Measurements from ENCODE around the gene C19orf53. TPM values are rescaled to one million over a fixed set of nuclear protein-coding genes. Genes with fewer than 3 reads are reported as not detected.

The C19orf53 gene
- total and polyA plus RNA-seq, 2 donors (not counting 1 experiment from before 2014, with no cell fraction given): 58.8 to 146 TPM

GRCh38 chr19:13812544-13812943 lies 38.3 kb downstream of the C19orf53 start:
- H3K36me3 ChIP-seq (ENCODE audit: control insufficient read depth, insufficient read depth, low read length): peaks cover 24% of the 10 kb centered on the region
- no peak overlapping the region for H2AFZ ChIP-seq (ENCODE audit: low read length)
- no peaks in the 10 kb centered on the region for H3K27me3 ChIP-seq (ENCODE audit: control insufficient read depth, insufficient read depth, low read length)
- no peaks in the 10 kb centered on the region for H3K4me1 ChIP-seq (ENCODE audit: control insufficient read depth, extremely low read depth, insufficient read depth, low read length)
- H3K9ac ChIP-seq (ENCODE audit: insufficient read depth, low read length): no peak overlapping the region
- no peak for DNase-seq (ENCODE audit: low read depth in 2 of 2)
- no peaks in the 10 kb centered on the region for H3K79me2 ChIP-seq (ENCODE audit: control insufficient read depth, insufficient read depth, low read length)
- TF ChIP-seq EZH2 (IDR thresholded peaks at IDR 0.05; ENCODE audit: low read length, missing control alignments): no peak
- no peak for TF ChIP-seq CTCF (conservative IDR thresholded peaks at IDR 0.05 in 1 of 2, IDR thresholded peaks at IDR 0.05 in 1 of 2; ENCODE audit: low read depth in 1 of 2, low read length in 2 of 2)
- H3K9me3 ChIP-seq (ENCODE audit: control insufficient read depth, insufficient read depth, low read depth, low read length): no peaks in the 10 kb centered on the region
- H3K4me2 ChIP-seq (ENCODE audit: extremely low read depth, insufficient read depth, low read length): no peak overlapping the region
- H3K4me3 ChIP-seq (replicated peaks in 1 of 4; ENCODE audit: control extremely low read depth in 1 of 4, insufficient read depth in 1 of 4, low read depth in 3 of 4, low read length in 4 of 4): no peak overlapping the region
- no peaks in the 10 kb centered on the region for H4K20me1 ChIP-seq (ENCODE audit: control insufficient read depth, extremely low read depth, insufficient read depth, low read length)
- no peak overlapping the region for H3K27ac ChIP-seq (ENCODE audit: insufficient read depth, low read length)

- no peak overlapping the region for H3K4me3 ChIP-seq (replicated peaks in 1 of 4; ENCODE audit: control extremely low read depth in 1 of 4, insufficient read depth in 1 of 4, low read depth in 3 of 4, low read length in 4 of 4)
- H2AFZ ChIP-seq (ENCODE audit: low read length): no peak overlapping the region
- TF ChIP-seq EZH2 (IDR thresholded peaks at IDR 0.05; ENCODE audit: low read length, missing control alignments) (no peak), CTCF (conservative IDR thresholded peaks at IDR 0.05 in 1 of 2, IDR thresholded peaks at IDR 0.05 in 1 of 2; ENCODE audit: low read depth in 1 of 2, low read length in 2 of 2) (no peak)
- no peak overlapping the region for H3K27ac ChIP-seq (ENCODE audit: insufficient read depth, low read length)
- no peaks in the 10 kb centered on the region for H4K20me1 ChIP-seq (ENCODE audit: control insufficient read depth, extremely low read depth, insufficient read depth, low read length)
- H3K79me2 ChIP-seq (ENCODE audit: control insufficient read depth, insufficient read depth, low read length): no peaks in the 10 kb centered on the region
- no peak overlapping the region for H3K9ac ChIP-seq (ENCODE audit: insufficient read depth, low read length)
- no peak for DNase-seq (ENCODE audit: low read depth in 2 of 2)
- H3K4me2 ChIP-seq (ENCODE audit: extremely low read depth, insufficient read depth, low read length): no peak overlapping the region
- no peaks in the 10 kb centered on the region for H3K4me1 ChIP-seq (ENCODE audit: control insufficient read depth, extremely low read depth, insufficient read depth, low read length)
- H3K9me3 ChIP-seq (ENCODE audit: control insufficient read depth, insufficient read depth, low read depth, low read length): no peaks in the 10 kb centered on the region
- H3K36me3 ChIP-seq (ENCODE audit: control insufficient read depth, insufficient read depth, low read length): peaks cover 29% of the 10 kb centered on the region
- no peaks in the 10 kb centered on the region for H3K27me3 ChIP-seq (ENCODE audit: control insufficient read depth, insufficient read depth, low read length)
Observed at GRCh38 chr19:13813147-13813546, 38.9 kb downstream of the C19orf53 start.

- Histone ChIP-seq H3K27ac (ENCODE audit: insufficient read depth, low read length) (no peak overlapping the region), H3K4me1 (ENCODE audit: control insufficient read depth, extremely low read depth, insufficient read depth, low read length) (no peaks in the 10 kb centered on the region), H3K79me2 (ENCODE audit: control insufficient read depth, insufficient read depth, low read length) (no peaks in the 10 kb centered on the region), H3K27me3 (ENCODE audit: control insufficient read depth, insufficient read depth, low read length) (no peaks in the 10 kb centered on the region), H2AFZ (ENCODE audit: low read length) (no peak overlapping the region), H3K4me2 (ENCODE audit: extremely low read depth, insufficient read depth, low read length) (no peak overlapping the region), H3K9me3 (ENCODE audit: control insufficient read depth, insufficient read depth, low read depth, low read length) (no peaks in the 10 kb centered on the region), H3K36me3 (ENCODE audit: control insufficient read depth, insufficient read depth, low read length) (peaks cover 23% of the 10 kb centered on the region), H3K4me3 (replicated peaks in 1 of 4; ENCODE audit: control extremely low read depth in 1 of 4, insufficient read depth in 1 of 4, low read depth in 3 of 4, low read length in 4 of 4) (no peak overlapping the region), H3K9ac (ENCODE audit: insufficient read depth, low read length) (no peak overlapping the region), H4K20me1 (ENCODE audit: control insufficient read depth, extremely low read depth, insufficient read depth, low read length) (no peaks in the 10 kb centered on the region)
- TF ChIP-seq EZH2 (IDR thresholded peaks at IDR 0.05; ENCODE audit: low read length, missing control alignments) (no peak), CTCF (conservative IDR thresholded peaks at IDR 0.05 in 1 of 2, IDR thresholded peaks at IDR 0.05 in 1 of 2; ENCODE audit: low read depth in 1 of 2, low read length in 2 of 2) (no peak)
- DNase-seq (ENCODE audit: low read depth in 2 of 2): no peak
Observed at GRCh38 chr19:13814550-13814949, 40.3 kb downstream of the C19orf53 start.

All from fibroblast of lung (primary cell).